B cell (primary cell): ENCODE measurements around the gene MRTFB. TPM values are rescaled to one million over a fixed set of nuclear protein-coding genes. Genes with fewer than 3 reads are reported as not detected.
A peak's percentile ranks its signal among the peaks of the same experiment; 100 is the strongest.
"Not testable (repeated sequence)": the region's sequence is repeated elsewhere in the genome, so short reads cannot be mapped to it uniquely, and the experiment has no call there.

Experiments
- ATAC-seq: fragments of 200-7000 bp; cut with Tn5 transposase; one replicate; pipeline ENCODE4 v1.10.0; 2021; ENCODE audit warnings: low read depth, mild to moderate bottlenecking, moderate number of reproducible peaks, moderate library complexity
- CTCF ChIA-PET: fragments of 350-600 bp; sonication (Branson Sonifier 250); formaldehyde crosslinking; loops from one replicate; lab custom pipeline; 2021; ENCODE audit warnings: antibody characterized with exemption, inconsistent platforms; lab: Charles Lee
- POLR2A ChIA-PET: fragments of 350-600 bp; sonication (Branson Sonifier 250); formaldehyde crosslinking; loops from one replicate; lab custom pipeline; 2021; ENCODE audit warnings: antibody characterized with exemption; lab: Charles Lee
- DNase-seq: peaks from one replicate; pipeline ENCODE4 v3.0.0; 2013
- H2AFZ ChIP-seq: 2 replicates; pipeline ENCODE4 v1.6.1; 2012; ENCODE audit warnings: mild to moderate bottlenecking, low read depth, low read length; ENCODE audit not compliant: insufficient read depth, poor library complexity, severe bottlenecking
- H3K27ac ChIP-seq, 2 donors: 1 replicate in 1 of 2; 2 replicates in 1 of 2; pipeline ENCODE4 v1.5.1; 2012 to 2013; ENCODE audit warnings: low read length in 2 of 2, mild to moderate bottlenecking in 2 of 2, moderate library complexity in 1 of 2
- H3K27me3 ChIP-seq, 4 experiments: fragments of 200-600 bp in 1 of 4; sonication (generic) in 1 of 4; replicated peaks in 1 of 4; 1 replicate in 2 of 4; 2 replicates in 2 of 4; pipeline versions ENCODE4 v1.6.1 to v1.7.0; 2013 to 2016; ENCODE audit warnings: low read length in 3 of 4, mild to moderate bottlenecking in 2 of 4, mixed read lengths in 1 of 4, moderate library complexity in 1 of 4; ENCODE audit not compliant: insufficient read depth in 4 of 4, control insufficient read depth in 3 of 4; ENCODE audit errors: control extremely low read depth in 1 of 4
- H3K36me3 ChIP-seq, 2 experiments: replicated peaks in 1 of 2; 1 replicate in 1 of 2; 2 replicates in 1 of 2; pipeline versions ENCODE4 v1.6.1 to v1.7.1; 2013; ENCODE audit warnings: low read length in 1 of 2; ENCODE audit not compliant: insufficient read depth in 2 of 2, control insufficient read depth in 1 of 2; ENCODE audit errors: control extremely low read depth in 1 of 2, extremely low read depth in 1 of 2
- H3K4me1 ChIP-seq, 2 donors: fragments of 200-600 bp in 1 of 2; sonication (generic) in 1 of 2; 1 replicate in 1 of 2; 2 replicates in 1 of 2; pipeline versions ENCODE4 v1.5.1 to v1.6.1; 2013 to 2017; ENCODE audit warnings: low read length in 2 of 2; ENCODE audit not compliant: control insufficient read depth in 2 of 2, insufficient read depth in 2 of 2
- H3K4me2 ChIP-seq: replicated peaks from 2 replicates; pipeline ENCODE3; 2012; ENCODE audit warnings: mild to moderate bottlenecking, low read depth, low read length; ENCODE audit not compliant: poor library complexity, severe bottlenecking
- H3K4me3 ChIP-seq, 5 experiments: fragments of 200-600 bp in 1 of 5; sonication (generic) in 1 of 5; 1 replicate in 3 of 5; 2 replicates in 2 of 5; pipeline versions ENCODE4 v1.5.1 to v1.7.0; 2011 to 2016; ENCODE audit warnings: low read length in 4 of 5, mild to moderate bottlenecking in 4 of 5, low read depth in 2 of 5, control low read depth in 1 of 5, moderate library complexity in 1 of 5; ENCODE audit not compliant: insufficient read depth in 1 of 5; ENCODE audit errors: control extremely low read depth in 1 of 5, extremely low read depth in 1 of 5
- H3K79me2 ChIP-seq: fragments of 200-600 bp; sonication (generic); one replicate; pipeline ENCODE4 v1.6.0; 2016; ENCODE audit warnings: low read length; ENCODE audit not compliant: control insufficient read depth, insufficient read depth
- H3K9ac ChIP-seq: fragments of 200-600 bp; sonication (generic); 2 replicates; pipeline ENCODE4 v1.6.1; 2017; ENCODE audit warnings: mild to moderate bottlenecking, low read length, moderate library complexity
- H3K9me3 ChIP-seq, 3 donors: one replicate each; pipeline versions ENCODE4 v1.6.1 to v1.7.1; 2013; ENCODE audit warnings: low read length in 2 of 3; ENCODE audit not compliant: control insufficient read depth in 2 of 3, insufficient read depth in 1 of 3; ENCODE audit errors: control extremely low read depth in 1 of 3
- H4K20me1 ChIP-seq: 2 replicates; pipeline ENCODE4 v1.6.0; 2012; ENCODE audit warnings: mild to moderate bottlenecking, low read length; ENCODE audit not compliant: insufficient read depth, control insufficient read depth, poor library complexity, severe bottlenecking
- H3K27ac Mint-ChIP-seq: one replicate; pipeline ENCODE4 v1.8.0; 2021; ENCODE audit warnings: mixed read lengths
- H3K27me3 Mint-ChIP-seq: one replicate; pipeline ENCODE4 v1.8.0; 2021; ENCODE audit warnings: mixed read lengths
- H3K4me1 Mint-ChIP-seq: one replicate; pipeline ENCODE4 v1.8.0; 2021; ENCODE audit warnings: mixed read lengths
- H3K4me3 Mint-ChIP-seq: one replicate; pipeline ENCODE4 v1.8.0; 2021; ENCODE audit warnings: mixed read lengths
- H3K9me3 Mint-ChIP-seq: one replicate; pipeline ENCODE4 v1.8.0; 2022; ENCODE audit warnings: mixed read lengths; ENCODE audit not compliant: insufficient read depth
- CTCF ChIP-seq: fragments of 200-600 bp; IDR thresholded peaks from one replicate; pipeline ENCODE4 v1.8.0; 2022; ENCODE audit warnings: antibody characterized with exemption, mild to moderate bottlenecking
- EZH2 ChIP-seq: IDR thresholded peaks from 2 replicates; pipeline ENCODE4 v1.6.1; 2012; ENCODE audit warnings: borderline replicate concordance, low read depth, mild to moderate bottlenecking, moderate library complexity, low read length; ENCODE audit not compliant: insufficient read depth, poor library complexity, severe bottlenecking
- WGBS: methylation state at CpG from one replicate; pipeline ENCODE4 v1.1.5; 2013; ENCODE audit warnings: missing lambda C conversion rate; ENCODE audit not compliant: insufficient coverage; 5-methylcytosine and 5-hydroxymethylcytosine counted together
- intact Hi-C: fragments of 100-400 bp; cut with micrococcal nuclease; formaldehyde crosslinking; loops from one replicate; pipeline ENCODE4 v1.10.0; 2022
- polyA plus RNA-seq: library from polyadenylated mRNA; depleted of rRNA; stranded (reverse); fragments of >200 nt; gene quantifications from 2 replicates; pipeline ENCODE4 v1.2.3, GENCODE V29; 2012
- total RNA-seq, 2 donors: library from RNA; stranded (reverse); fragments of 120-200 nt in 1 of 2; gene quantifications; 1 replicate in 1 of 2; 2 replicates in 1 of 2; pipeline versions ENCODE4 v1.2.3 to v1.2.4, GENCODE V29; 2013 to 2022

MRTFB gene
- total and polyA plus RNA-seq, 2 donors (not counting 1 experiment from before 2014, with no cell fraction given): 6.6 to 39.5 TPM

- H3K79me2 ChIP-seq: peaks cover 15% of the 10 kb centered on the region
- no peak for DNase-seq
- POLR2A ChIA-PET: no interaction called here
- H3K27ac Mint-ChIP-seq: no peak overlapping the region
- peaks cover 1 to 3% (median 3%) of the 10 kb centered on the region in 3 donors for H3K9me3 ChIP-seq
- H3K36me3 ChIP-seq: peaks cover 0 to 1% of the 10 kb centered on the region in 2 experiments
- intact Hi-C loops: no loop called here
- H3K9me3 Mint-ChIP-seq: no peaks in the 10 kb centered on the region
- H4K20me1 ChIP-seq: no peaks in the 10 kb centered on the region
- no peak overlapping the region for H2AFZ ChIP-seq
- CTCF ChIA-PET: no interaction called here
- no CpG with 5 or more reads among the region's 2 CpGs for WGBS
- no peak overlapping the region for H3K9ac ChIP-seq
- H3K4me3 ChIP-seq: no peak overlapping the region
- peaks cover 0 to 5% of the 10 kb centered on the region in 2 donors for H3K4me1 ChIP-seq
- peaks cover 32% of the 10 kb centered on the region for H3K4me1 Mint-ChIP-seq
- no peaks in the 10 kb centered on the region for H3K27me3 ChIP-seq
- H3K27ac ChIP-seq: no peak overlapping the region
- TF ChIP-seq CTCF (no peak), EZH2 (no peak)
- no peak for ATAC-seq
- H3K4me2 ChIP-seq: peak overlapping the region; percentile 28
- H3K4me3 Mint-ChIP-seq: no peak overlapping the region
- no peaks in the 10 kb centered on the region for H3K27me3 Mint-ChIP-seq
Measured at GRCh38 chr16:14121142-14121541, 50.0 kb downstream of the MRTFB start.

GRCh38 chr16:14121872-14122271 lies 50.8 kb downstream of the MRTFB start:
- CTCF ChIA-PET: no interaction called here
- Mint-ChIP-seq H3K27me3 (no peaks in the 10 kb centered on the region), H3K9me3 (no peaks in the 10 kb centered on the region), H3K4me3 (no peak overlapping the region), H3K4me1 (peaks cover 32% of the 10 kb centered on the region), H3K27ac (no peak overlapping the region)
- Histone ChIP-seq H3K36me3 (peaks cover 0 to 1% of the 10 kb centered on the region in 2 experiments), H2AFZ (no peak overlapping the region), H3K4me2 (peak overlapping the region; percentile 28), H3K79me2 (peaks cover 15% of the 10 kb centered on the region), H3K4me3 (no peak overlapping the region), H4K20me1 (no peaks in the 10 kb centered on the region), H3K9ac (no peak overlapping the region), H3K4me1 (peaks cover 0 to 5% of the 10 kb centered on the region in 2 donors), H3K27ac (no peak overlapping the region), H3K27me3 (no peaks in the 10 kb centered on the region), H3K9me3 (peaks cover 1 to 3% (median 3%) of the 10 kb centered on the region in 3 donors)
- no peak for TF ChIP-seq CTCF
- TF ChIP-seq EZH2: no peak
- DNase-seq (no peak), ATAC-seq (no peak)
- no CpG with 5 or more reads among the region's 3 CpGs for WGBS
- intact Hi-C loops: no loop called here
- POLR2A ChIA-PET: no interaction called here

- H3K9me3 ChIP-seq, H3K9ac ChIP-seq, H4K20me1 ChIP-seq, H3K9me3 Mint-ChIP-seq, H3K27ac ChIP-seq, H3K27me3 Mint-ChIP-seq, H3K27ac Mint-ChIP-seq, H2AFZ ChIP-seq, H3K36me3 ChIP-seq, POLR2A ChIA-PET, DNase-seq, H3K4me2 ChIP-seq, intact Hi-C loops, H3K4me1 ChIP-seq, ATAC-seq, H3K27me3 ChIP-seq, H3K4me3 ChIP-seq, CTCF ChIA-PET, H3K4me3 Mint-ChIP-seq: not testable (repeated sequence)
- H3K4me1 Mint-ChIP-seq: peaks cover 32% of the 10 kb centered on the region
- WGBS: no CpG with 5 or more reads among the region's 3 CpGs
- H3K79me2 ChIP-seq: peaks cover 15% of the 10 kb centered on the region
Measured at GRCh38 chr16:14122430-14122829, 51.3 kb downstream of the MRTFB start.
